Measurements from ENCODE around the gene RXRA.
"Not testable (repeated sequence)": the region's sequence is repeated elsewhere in the genome, so short reads cannot be mapped to it uniquely, and the experiment has no call there.

The RXRA gene

DNA sequence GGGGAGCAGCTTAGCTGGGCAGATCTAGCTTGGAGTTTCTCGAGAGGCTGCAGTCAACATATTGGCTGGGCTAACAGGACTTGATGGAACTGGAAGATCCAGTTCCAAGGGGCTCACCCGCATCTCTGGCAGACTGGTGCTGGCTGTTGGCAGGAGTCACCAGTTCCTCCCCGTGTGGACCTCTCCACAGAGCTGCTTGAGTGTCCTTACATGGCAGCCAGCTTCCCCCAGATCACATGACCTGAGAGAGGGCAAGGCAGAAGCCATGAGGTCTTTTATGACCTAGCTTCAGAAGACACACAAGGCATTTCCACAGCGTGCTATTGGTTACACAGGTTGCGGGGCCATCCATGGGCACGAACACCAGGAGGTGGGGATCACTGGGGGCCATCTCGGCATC is 26.4 kb upstream of the RXRA start:
- H3K4me3 ChIP-seq (ENCODE audit: low read length in 2 of 2): no peak overlapping the region
- H3K9me3 ChIP-seq (ENCODE audit: control insufficient read depth in 2 of 2, low read length in 2 of 2): no peaks in the 10 kb centered on the region
- H3K36me3 ChIP-seq (ENCODE audit: control insufficient read depth in 2 of 2, insufficient read depth in 2 of 2, low read length in 2 of 2): no peaks in the 10 kb centered on the region
- peaks cover 0 to 7% of the 10 kb centered on the region in 2 donors for H3K27me3 ChIP-seq (ENCODE audit: control insufficient read depth in 2 of 2, insufficient read depth in 2 of 2, low read length in 2 of 2)
- no peak overlapping the region for H3K27ac ChIP-seq (ENCODE audit: low read depth in 2 of 2, low read length in 2 of 2)
- no peaks in the 10 kb centered on the region for H3K4me1 ChIP-seq (ENCODE audit: control insufficient read depth in 2 of 2, insufficient read depth in 2 of 2, low read length in 2 of 2)
- H3K9ac ChIP-seq (ENCODE audit: low read depth in 1 of 2, low read length in 2 of 2): no peak overlapping the region

DNA sequence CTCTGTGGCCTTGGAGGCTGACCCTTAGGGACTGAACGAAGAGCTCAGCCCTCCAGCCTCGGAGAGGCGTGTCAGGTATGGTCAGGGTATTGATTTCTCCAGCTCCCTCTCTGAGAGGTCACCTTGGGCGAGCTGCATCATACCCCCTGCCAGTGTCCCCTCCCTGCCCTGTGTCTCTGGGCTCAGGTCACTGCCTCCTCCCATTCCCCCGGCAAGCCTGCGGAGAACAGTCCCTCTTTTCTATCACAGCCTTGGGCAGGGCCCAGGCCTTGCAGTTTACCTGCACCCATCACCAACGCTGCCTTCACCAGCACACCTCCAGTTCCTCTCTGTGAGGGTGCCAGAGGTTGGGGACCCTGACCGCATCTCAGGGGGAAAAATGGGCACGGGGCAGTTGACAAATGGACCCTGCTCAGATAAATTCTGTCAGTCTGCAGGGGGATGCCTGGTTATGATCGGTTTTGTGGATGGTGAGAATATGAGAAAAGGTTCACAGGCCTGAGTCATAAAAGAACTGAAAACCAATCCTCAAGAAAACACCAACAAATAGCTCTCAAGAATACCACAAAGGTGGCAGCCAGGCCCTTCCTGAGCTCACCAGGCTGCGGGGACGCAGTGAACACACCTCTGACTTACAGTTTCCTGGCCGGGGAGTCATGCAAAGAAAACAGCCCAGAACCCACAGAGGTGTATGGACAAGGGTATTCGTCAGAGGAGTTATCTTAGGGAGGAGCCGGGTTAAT is 24.7 kb upstream of the RXRA start:
- no peaks in the 10 kb centered on the region for H3K4me1 ChIP-seq (ENCODE audit: control insufficient read depth in 2 of 2, insufficient read depth in 2 of 2, low read length in 2 of 2)
- no peaks in the 10 kb centered on the region for H3K9me3 ChIP-seq (ENCODE audit: control insufficient read depth in 2 of 2, low read length in 2 of 2)
- H3K4me3 ChIP-seq (ENCODE audit: low read length in 2 of 2): no peak overlapping the region
- no peaks in the 10 kb centered on the region for H3K27me3 ChIP-seq (ENCODE audit: control insufficient read depth in 2 of 2, insufficient read depth in 2 of 2, low read length in 2 of 2)
- no peak overlapping the region for H3K9ac ChIP-seq (ENCODE audit: low read depth in 1 of 2, low read length in 2 of 2)
- no peak overlapping the region for H3K27ac ChIP-seq (ENCODE audit: low read depth in 2 of 2, low read length in 2 of 2)
- no peaks in the 10 kb centered on the region for H3K36me3 ChIP-seq (ENCODE audit: control insufficient read depth in 2 of 2, insufficient read depth in 2 of 2, low read length in 2 of 2)

DNA sequence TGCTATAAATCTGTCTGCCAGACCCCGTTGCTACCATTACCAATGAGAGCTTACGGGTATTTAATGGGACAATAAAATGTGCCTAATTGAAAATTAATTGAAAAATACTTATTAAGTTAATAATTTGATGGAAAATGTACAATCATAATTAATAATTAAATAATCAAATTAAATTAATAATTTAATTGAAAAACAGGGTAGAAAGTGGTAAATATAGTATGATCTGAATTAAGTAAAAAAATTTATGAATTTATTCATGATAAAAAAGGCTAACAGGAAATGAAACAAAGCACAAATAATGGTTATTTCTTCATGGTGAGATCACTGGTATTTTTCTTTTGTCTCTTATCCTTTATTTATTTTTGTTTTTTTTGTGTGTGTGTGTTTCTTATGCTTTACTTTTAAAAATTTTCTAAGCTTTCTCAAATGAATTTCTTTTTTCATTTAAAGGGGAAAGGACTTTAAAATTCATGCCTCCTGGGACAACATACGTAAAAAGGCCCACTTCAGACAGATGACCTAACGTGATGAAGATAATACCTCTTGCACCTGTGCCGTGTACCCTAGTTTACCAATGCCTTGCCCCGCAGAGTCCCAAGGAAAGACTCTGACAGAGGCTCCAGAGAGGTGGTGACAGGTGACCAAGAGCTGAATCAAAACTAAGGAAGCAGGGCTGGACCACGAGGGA is 24.0 kb upstream of the RXRA start:
- no peak overlapping the region for H3K27ac ChIP-seq (ENCODE audit: low read depth in 2 of 2, low read length in 2 of 2)
- H3K36me3 ChIP-seq (ENCODE audit: control insufficient read depth in 2 of 2, insufficient read depth in 2 of 2, low read length in 2 of 2): no peaks in the 10 kb centered on the region
- H3K9me3 ChIP-seq (ENCODE audit: control insufficient read depth in 2 of 2, low read length in 2 of 2): no peaks in the 10 kb centered on the region
- H3K4me3 ChIP-seq (ENCODE audit: low read length in 2 of 2): no peak overlapping the region
- H3K9ac ChIP-seq (ENCODE audit: low read depth in 1 of 2, low read length in 2 of 2): no peak overlapping the region
- no peaks in the 10 kb centered on the region for H3K4me1 ChIP-seq (ENCODE audit: control insufficient read depth in 2 of 2, insufficient read depth in 2 of 2, low read length in 2 of 2)
- no peaks in the 10 kb centered on the region for H3K27me3 ChIP-seq (ENCODE audit: control insufficient read depth in 2 of 2, insufficient read depth in 2 of 2, low read length in 2 of 2)

DNA sequence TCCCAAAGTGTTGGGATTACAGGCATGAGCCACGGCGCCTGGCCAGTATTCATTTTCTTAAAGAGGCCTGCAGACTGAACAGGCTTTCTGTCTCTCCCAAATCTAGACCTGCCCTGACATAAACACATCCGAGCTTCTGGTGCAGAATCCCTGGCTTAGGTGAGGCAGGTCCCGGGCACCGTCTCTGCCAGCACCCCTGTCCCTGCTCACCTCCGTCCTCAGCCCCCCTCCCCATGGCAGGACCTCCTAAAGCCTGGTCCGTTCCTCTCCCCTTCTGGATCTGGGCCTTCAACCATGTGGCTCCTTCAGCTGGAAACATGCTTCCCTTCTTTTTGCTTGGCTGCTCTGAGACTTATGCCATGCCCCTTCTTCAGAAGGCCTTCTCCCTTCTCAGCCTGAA is 22.7 kb upstream of the RXRA start:
- Histone ChIP-seq H3K4me3 (ENCODE audit: low read length in 2 of 2) (no peak overlapping the region), H3K9ac (ENCODE audit: low read depth in 1 of 2, low read length in 2 of 2) (no peak overlapping the region), H3K9me3 (ENCODE audit: control insufficient read depth in 2 of 2, low read length in 2 of 2) (no peaks in the 10 kb centered on the region), H3K27me3 (ENCODE audit: control insufficient read depth in 2 of 2, insufficient read depth in 2 of 2, low read length in 2 of 2) (no peaks in the 10 kb centered on the region), H3K27ac (ENCODE audit: low read depth in 2 of 2, low read length in 2 of 2) (no peak overlapping the region), H3K4me1 (ENCODE audit: control insufficient read depth in 2 of 2, insufficient read depth in 2 of 2, low read length in 2 of 2) (peaks cover 0 to 2% of the 10 kb centered on the region in 2 donors), H3K36me3 (ENCODE audit: control insufficient read depth in 2 of 2, insufficient read depth in 2 of 2, low read length in 2 of 2) (no peaks in the 10 kb centered on the region)

DNA sequence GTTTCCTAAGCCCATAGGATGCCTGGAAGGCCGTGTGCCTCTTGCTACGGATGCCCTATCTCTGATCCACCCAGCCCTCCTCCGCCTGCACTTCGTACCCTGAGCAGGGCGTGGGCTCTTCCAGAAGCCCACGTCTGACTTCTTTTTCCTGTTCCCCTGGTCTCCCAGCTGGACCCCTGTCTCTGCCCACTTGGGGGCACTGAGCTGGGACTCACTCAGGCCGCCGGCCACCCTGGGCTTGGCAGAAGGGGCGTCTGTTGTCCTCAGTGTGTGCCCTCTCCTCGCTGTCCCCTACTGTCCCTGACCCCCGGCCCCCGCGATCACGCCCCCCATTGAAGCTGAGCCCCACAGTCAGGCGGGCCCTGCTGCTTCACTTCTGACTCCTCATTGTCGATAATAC is 22.0 kb upstream of the RXRA start:
- Histone ChIP-seq H3K4me1 (ENCODE audit: control insufficient read depth in 2 of 2, insufficient read depth in 2 of 2, low read length in 2 of 2) (peaks cover 0 to 2% of the 10 kb centered on the region in 2 donors), H3K4me3 (ENCODE audit: low read length in 2 of 2) (no peak overlapping the region), H3K9ac (ENCODE audit: low read depth in 1 of 2, low read length in 2 of 2) (no peak overlapping the region), H3K27me3 (ENCODE audit: control insufficient read depth in 2 of 2, insufficient read depth in 2 of 2, low read length in 2 of 2) (no peaks in the 10 kb centered on the region), H3K27ac (ENCODE audit: low read depth in 2 of 2, low read length in 2 of 2) (no peak overlapping the region), H3K36me3 (ENCODE audit: control insufficient read depth in 2 of 2, insufficient read depth in 2 of 2, low read length in 2 of 2) (no peaks in the 10 kb centered on the region), H3K9me3 (ENCODE audit: control insufficient read depth in 2 of 2, low read length in 2 of 2) (no peaks in the 10 kb centered on the region)

DNA sequence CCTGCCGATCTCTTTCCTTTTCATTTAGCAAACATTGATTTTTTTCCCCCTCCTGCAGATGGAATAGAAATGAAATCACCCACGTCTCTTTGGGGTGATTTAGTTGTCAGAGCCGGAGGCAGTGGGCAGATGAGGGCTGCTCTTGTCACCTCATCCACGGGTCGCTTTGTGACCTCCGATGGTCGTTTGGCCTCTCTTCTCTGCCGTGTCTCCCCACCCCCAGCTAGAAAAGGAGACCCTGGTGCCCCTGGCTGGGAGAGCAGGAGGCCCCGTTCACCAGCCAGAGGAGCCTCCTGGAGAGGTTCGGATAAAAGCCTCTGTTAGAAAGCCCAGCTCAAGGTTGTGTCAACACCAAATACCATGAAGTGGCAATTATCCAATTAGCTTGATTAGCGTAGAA is 21.6 kb upstream of the RXRA start:
- no peak overlapping the region for H3K9ac ChIP-seq (ENCODE audit: low read depth in 1 of 2, low read length in 2 of 2)
- H3K27ac ChIP-seq (ENCODE audit: low read depth in 2 of 2, low read length in 2 of 2): no peak overlapping the region
- no peak overlapping the region for H3K4me3 ChIP-seq (ENCODE audit: low read length in 2 of 2)
- no peaks in the 10 kb centered on the region for H3K27me3 ChIP-seq (ENCODE audit: control insufficient read depth in 2 of 2, insufficient read depth in 2 of 2, low read length in 2 of 2)
- peaks cover 0 to 2% of the 10 kb centered on the region in 2 donors for H3K4me1 ChIP-seq (ENCODE audit: control insufficient read depth in 2 of 2, insufficient read depth in 2 of 2, low read length in 2 of 2)
- no peaks in the 10 kb centered on the region for H3K9me3 ChIP-seq (ENCODE audit: control insufficient read depth in 2 of 2, low read length in 2 of 2)
- H3K36me3 ChIP-seq (ENCODE audit: control insufficient read depth in 2 of 2, insufficient read depth in 2 of 2, low read length in 2 of 2): no peaks in the 10 kb centered on the region

DNA sequence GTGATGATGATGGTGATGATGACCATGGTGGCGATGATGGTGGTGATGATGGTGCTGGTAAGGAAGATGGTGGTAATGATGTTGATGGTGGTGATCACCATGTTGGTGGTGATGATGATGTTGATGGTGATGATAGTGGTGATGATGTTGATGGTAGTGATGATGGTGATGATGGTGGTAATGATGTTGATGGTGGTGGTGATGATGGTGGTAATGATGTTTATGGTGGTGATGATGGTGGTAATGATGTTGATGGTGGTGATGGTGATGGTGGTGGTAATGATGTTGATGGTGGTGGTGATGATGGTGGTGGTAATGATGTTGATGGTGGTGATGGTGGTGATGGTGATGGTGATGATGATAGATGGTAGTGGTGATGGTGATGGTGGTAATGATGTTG is 20.7 kb upstream of the RXRA start:
- no peaks in the 10 kb centered on the region for H3K36me3 ChIP-seq (ENCODE audit: control insufficient read depth in 2 of 2, insufficient read depth in 2 of 2, low read length in 2 of 2)
- no peak overlapping the region for H3K27ac ChIP-seq (ENCODE audit: low read depth in 2 of 2, low read length in 2 of 2)
- H3K27me3 ChIP-seq (ENCODE audit: control insufficient read depth in 2 of 2, insufficient read depth in 2 of 2, low read length in 2 of 2): no peaks in the 10 kb centered on the region
- H3K4me3 ChIP-seq (ENCODE audit: low read length in 2 of 2): no peak overlapping the region
- H3K4me1 ChIP-seq (ENCODE audit: control insufficient read depth in 2 of 2, insufficient read depth in 2 of 2, low read length in 2 of 2): peaks cover 0 to 2% of the 10 kb centered on the region in 2 donors
- no peaks in the 10 kb centered on the region for H3K9me3 ChIP-seq (ENCODE audit: control insufficient read depth in 2 of 2, low read length in 2 of 2)
- no peak overlapping the region for H3K9ac ChIP-seq (ENCODE audit: low read depth in 1 of 2, low read length in 2 of 2)

DNA sequence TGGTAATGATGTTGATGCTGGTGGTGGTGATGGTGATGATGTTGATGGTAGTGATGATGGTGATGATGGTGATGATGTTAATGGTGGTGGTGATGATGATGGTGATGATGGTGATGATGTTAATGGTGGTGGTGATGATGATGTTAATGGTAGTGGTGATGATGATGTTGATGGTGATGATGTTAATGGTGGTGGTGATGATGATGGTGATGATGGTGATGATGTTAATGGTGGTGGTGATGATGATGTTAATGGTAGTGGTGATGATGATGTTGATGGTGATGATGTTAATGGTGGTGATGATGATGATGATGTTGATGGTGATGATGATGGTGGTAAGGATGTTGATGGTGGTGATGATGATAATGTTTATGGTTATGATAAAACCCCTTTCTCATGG is 20.2 kb upstream of the RXRA start:
- H3K4me1 ChIP-seq (ENCODE audit: control insufficient read depth in 2 of 2, insufficient read depth in 2 of 2, low read length in 2 of 2); H3K27me3 ChIP-seq (ENCODE audit: control insufficient read depth in 2 of 2, insufficient read depth in 2 of 2, low read length in 2 of 2); H3K4me3 ChIP-seq (ENCODE audit: low read length in 2 of 2); H3K36me3 ChIP-seq (ENCODE audit: control insufficient read depth in 2 of 2, insufficient read depth in 2 of 2, low read length in 2 of 2); H3K9ac ChIP-seq (ENCODE audit: low read depth in 1 of 2, low read length in 2 of 2); H3K9me3 ChIP-seq (ENCODE audit: control insufficient read depth in 2 of 2, low read length in 2 of 2); H3K27ac ChIP-seq (ENCODE audit: low read depth in 2 of 2, low read length in 2 of 2): not testable (repeated sequence)

DNA sequence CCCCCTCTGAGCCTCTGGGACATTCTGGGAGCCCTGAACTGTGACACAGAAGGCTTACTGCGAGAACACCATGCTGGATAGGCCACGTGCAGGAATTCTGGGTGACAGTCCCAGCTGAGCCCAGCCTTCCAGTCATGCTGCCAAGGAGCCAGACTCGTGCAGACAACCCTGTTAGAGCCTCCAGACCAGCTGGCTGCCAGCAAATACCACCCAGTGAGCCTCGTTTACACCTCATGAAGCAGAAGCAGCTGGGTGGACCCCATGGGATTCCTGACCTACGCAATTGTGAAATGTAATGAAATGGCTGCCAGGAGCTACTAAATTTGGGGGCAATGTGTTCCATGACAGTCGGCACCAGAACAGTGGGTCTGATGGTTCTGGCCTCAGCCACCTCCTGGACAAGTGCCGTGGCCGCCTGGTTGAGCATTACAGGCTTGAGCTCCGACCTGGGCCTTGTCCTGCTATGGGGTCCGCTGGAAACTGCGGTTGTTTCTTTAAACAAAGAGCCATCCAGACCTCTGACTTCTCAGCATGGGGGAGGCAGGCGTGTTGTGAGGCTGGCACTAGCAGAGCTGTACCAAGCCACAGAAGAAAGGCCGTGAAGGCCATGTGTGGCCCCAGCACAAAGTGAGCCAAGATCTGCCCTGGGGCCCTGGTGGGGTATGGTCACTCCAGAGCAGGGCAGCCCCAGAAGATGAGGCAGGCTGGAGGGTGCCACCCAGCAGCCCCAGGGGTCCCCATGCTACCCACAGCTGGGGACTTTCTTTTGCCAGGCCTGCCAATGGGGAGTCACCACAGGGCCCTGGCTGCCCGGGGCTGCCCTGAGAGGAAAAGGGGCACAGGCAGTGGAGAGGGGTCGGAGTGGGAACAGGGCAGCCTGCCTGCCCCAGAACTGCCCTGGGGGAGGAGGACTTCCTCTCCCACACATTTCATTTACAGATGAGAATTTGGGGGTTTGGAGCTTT is 19.3 kb upstream of the RXRA start:
- no peak overlapping the region for H3K9ac ChIP-seq (ENCODE audit: low read depth in 1 of 2, low read length in 2 of 2)

More for the DNA sequence above, 19.3 kb upstream of the RXRA start:
- no peak overlapping the region for H3K4me3 ChIP-seq (ENCODE audit: low read length in 2 of 2)
- no peak overlapping the region for H3K27ac ChIP-seq (ENCODE audit: low read depth in 2 of 2, low read length in 2 of 2)
- no peaks in the 10 kb centered on the region for H3K9me3 ChIP-seq (ENCODE audit: control insufficient read depth in 2 of 2, low read length in 2 of 2)
- H3K4me1 ChIP-seq (ENCODE audit: control insufficient read depth in 2 of 2, insufficient read depth in 2 of 2, low read length in 2 of 2): peaks cover 0 to 2% of the 10 kb centered on the region in 2 donors
- H3K27me3 ChIP-seq (ENCODE audit: control insufficient read depth in 2 of 2, insufficient read depth in 2 of 2, low read length in 2 of 2): no peaks in the 10 kb centered on the region
- no peaks in the 10 kb centered on the region for H3K36me3 ChIP-seq (ENCODE audit: control insufficient read depth in 2 of 2, insufficient read depth in 2 of 2, low read length in 2 of 2)
